CD4-positive, alpha-beta T cell (primary cell): ENCODE results near the gene CALR. TPM values are rescaled to one million over a fixed set of nuclear protein-coding genes. Genes with fewer than 3 reads are reported as not detected.

Experiments used
- ATAC-seq: fragments of 200-7000 bp; cut with Tn5 transposase; one replicate; pipeline ENCODE4 v1.10.0; 2022; ENCODE audit warnings: mild to moderate bottlenecking; ENCODE audit not compliant: poor library complexity
- CTCF ChIA-PET: fragments of 350-600 bp; sonication (Branson Sonifier 250); formaldehyde crosslinking; loops from one replicate; lab custom pipeline; 2021; ENCODE audit warnings: antibody characterized with exemption, inconsistent platforms; lab: Charles Lee
- POLR2A ChIA-PET: fragments of 350-600 bp; sonication (Branson Sonifier 250); formaldehyde crosslinking; loops from one replicate; lab custom pipeline; 2021; ENCODE audit warnings: antibody characterized with exemption, inconsistent platforms; lab: Charles Lee
- DNase-seq, 14 experiments: peaks; one replicate each; pipeline ENCODE4 v3.0.0-alpha.2; 2013 to 2020; ENCODE audit warnings: mixed read lengths in 2 of 14
- H3K27ac ChIP-seq, 2 donors: one replicate each; pipeline versions ENCODE4 v1.5.1 to v1.7.0; 2013; ENCODE audit warnings: low read length in 2 of 2, low read depth in 1 of 2, mild to moderate bottlenecking in 1 of 2
- H3K27me3 ChIP-seq, 2 experiments: 1 replicate in 1 of 2; 2 replicates in 1 of 2; pipeline versions ENCODE4 v1.6.1 to v1.7.0; 2013; ENCODE audit warnings: low read length in 2 of 2, control low read depth in 1 of 2, mild to moderate bottlenecking in 1 of 2, moderate library complexity in 1 of 2; ENCODE audit not compliant: insufficient read depth in 2 of 2, control insufficient read depth in 1 of 2
- H3K36me3 ChIP-seq: one replicate; pipeline ENCODE4 v1.6.1; 2013; ENCODE audit warnings: low read length, control low read depth; ENCODE audit not compliant: insufficient read depth
- H3K4me1 ChIP-seq: one replicate; pipeline ENCODE4 v1.6.1; 2013; ENCODE audit warnings: low read length, control low read depth; ENCODE audit not compliant: insufficient read depth
- H3K4me3 ChIP-seq: one replicate; pipeline ENCODE4 v1.5.1; 2013; ENCODE audit warnings: mild to moderate bottlenecking, low read length, moderate library complexity
- H3K9me3 ChIP-seq, 2 experiments: 1 replicate in 1 of 2; 2 replicates in 1 of 2; pipeline versions ENCODE4 v1.6.1 to v1.7.0; 2013; ENCODE audit warnings: low read length in 2 of 2, mild to moderate bottlenecking in 2 of 2, control low read depth in 1 of 2, moderate library complexity in 1 of 2; ENCODE audit not compliant: control insufficient read depth in 1 of 2, insufficient read depth in 1 of 2
- H3K27ac Mint-ChIP-seq: one replicate; pipeline ENCODE4 v1.8.0; 2020; ENCODE audit warnings: mixed read lengths
- H3K27me3 Mint-ChIP-seq: one replicate; pipeline ENCODE4 v1.8.0; 2021; ENCODE audit warnings: mixed read lengths
- H3K36me3 Mint-ChIP-seq: one replicate; pipeline ENCODE4 v1.8.0; 2021; ENCODE audit warnings: low read depth, mixed read lengths
- H3K4me1 Mint-ChIP-seq: one replicate; pipeline ENCODE4 v1.8.0; 2021; ENCODE audit warnings: low read depth, mixed read lengths
- H3K4me3 Mint-ChIP-seq: one replicate; pipeline ENCODE4 v1.8.0; 2020; ENCODE audit warnings: mild to moderate bottlenecking, mixed read lengths
- H3K9me3 Mint-ChIP-seq: one replicate; pipeline ENCODE4 v1.8.0; 2020; ENCODE audit warnings: mixed read lengths
- CTCF ChIP-seq: fragments of 200-600 bp; IDR thresholded peaks from one replicate; pipeline ENCODE4 v1.8.0; 2022; ENCODE audit warnings: antibody characterized with exemption, mild to moderate bottlenecking
- intact Hi-C, 2 experiments: fragments of 100-400 bp; cut with DNase I in 1 of 2; cut with micrococcal nuclease in 1 of 2; formaldehyde crosslinking; loops; one replicate each; pipeline versions ENCODE4 v1.15.1 to v1.9.0; 2023 to 2025; cut with DNase I, micrococcal nuclease
- total RNA-seq, 174 experiments: library from RNA in 2 of 174; stranded (reverse) in 2 of 174; gene quantifications; one replicate each; pipeline ENCODE4 v1.2.3 and lab custom pipeline; 2021 to 2026

CALR gene
- total RNA-seq, 2 experiments from 2014 or later: 558 to 559 TPM

GRCh38 chr19:12936582-12936981, 1.8 kb upstream of the CALR start:
- no peak for TF ChIP-seq CTCF
- H3K9me3 ChIP-seq: peaks cover 0 to 7% of the 10 kb centered on the region in 2 experiments
- H3K27me3 ChIP-seq: no peaks in the 10 kb centered on the region
- ChIA-PET CTCF (interaction anchor here (3.3 kb wide), 1 partner anchor 28 kb away, joined by 25 read pairs; no protein-coding TSS in a partner anchor), POLR2A (interaction anchor here (2.6 to 3.3 kb wide), 2 partner anchors 22 to 46 kb away, joined by 23 to 24 read pairs; partner anchors contain the start of gene GCDH)
- Mint-ChIP-seq H3K4me3 (peak overlapping the region; percentile 67), H3K4me1 (peaks cover 66% of the 10 kb centered on the region), H3K27me3 (no peaks in the 10 kb centered on the region), H3K27ac (peak overlapping the region; percentile 23), H3K9me3 (no peaks in the 10 kb centered on the region), H3K36me3 (peaks cover 56% of the 10 kb centered on the region)
- DNase-seq (no peak), ATAC-seq (no peak)
- H3K27ac ChIP-seq: no peak overlapping the region
- H3K36me3 ChIP-seq: peaks cover 25% of the 10 kb centered on the region
- H3K4me1 ChIP-seq: peaks cover 72% of the 10 kb centered on the region
- no peak overlapping the region for H3K4me3 ChIP-seq
- intact Hi-C loops: loop anchor here (10.0 kb wide), 3 partner anchors 132 to 202 kb away; partner anchors contain the start of genes GET3 (in 1 of the 2), PRDX2 (in 1 of the 2), RNASEH2A (in 1 of the 2) and THSD8 (in 1 of the 2)

- Histone ChIP-seq H3K27me3 (no peaks in the 10 kb centered on the region), H3K4me1 (peaks cover 71% of the 10 kb centered on the region), H3K9me3 (peaks cover 0 to 7% of the 10 kb centered on the region in 2 experiments), H3K36me3 (peaks cover 31% of the 10 kb centered on the region), H3K27ac (peak overlapping the region in 1 of 2 donors; percentile 16), H3K4me3 (peak overlapping the region; percentile 94)
- POLR2A ChIA-PET: interaction anchor here (1.0 to 3.3 kb wide), 10 partner anchors 9 to 146 kb away, joined by 3 to 24 read pairs (median 8); partner anchors contain the start of genes GADD45GIP1, GCDH and SYCE2
- no peak for TF ChIP-seq CTCF
- ATAC-seq (no peak), DNase-seq (peak in 2 of 14 experiments; percentile 54 to 57)
- intact Hi-C loops: loop anchor here (10.0 kb wide), 3 partner anchors 133 to 203 kb away; partner anchors contain the start of genes GET3 (in 1 of the 2), PRDX2 (in 1 of the 2), RNASEH2A (in 1 of the 2) and THSD8 (in 1 of the 2)
- Mint-ChIP-seq H3K4me1 (peaks cover 63% of the 10 kb centered on the region), H3K9me3 (no peaks in the 10 kb centered on the region), H3K27ac (peak overlapping the region; percentile 93), H3K4me3 (peak overlapping the region; percentile 94), H3K36me3 (peaks cover 60% of the 10 kb centered on the region), H3K27me3 (no peaks in the 10 kb centered on the region)
- CTCF ChIA-PET: interaction anchor here (1.4 to 3.3 kb wide), 3 partner anchors 28 to 156 kb away, joined by 4 to 25 read pairs (median 9); no protein-coding TSS in a partner anchor
Measured at GRCh38 chr19:12937093-12937926, 1.1 kb upstream of the CALR start.
